GM10266 (cell line): ENCODE measurements around the gene TMEM212.

ENCODE experiments used
- DNase-seq: peaks from one replicate; pipeline ENCODE4 v3.0.0; 2012; ENCODE audit errors: extremely low spot score
- TF ChIP-seq, protein P1 (sequence below): IDR thresholded peaks from 2 replicates; pipeline ENCODE4 v1.5.1; 2012; ENCODE audit warnings: mild to moderate bottlenecking, low read depth; ENCODE audit not compliant: control insufficient read depth, insufficient read depth; ENCODE audit errors: missing control alignments

Gene TMEM212

GRCh38 chr3:171842864-171843518 is at the start of gene TMEM212:
Gene TMEM212 (plus strand): TSS chr3:171843349. CDS start chr3:171843384, 35 bp downstream.
- no peak for DNase-seq

GRCh38 chr3:171796625-171797264 is 46.4 kb upstream of the TMEM212 start:
- TF ChIP-seq, protein P1, sequence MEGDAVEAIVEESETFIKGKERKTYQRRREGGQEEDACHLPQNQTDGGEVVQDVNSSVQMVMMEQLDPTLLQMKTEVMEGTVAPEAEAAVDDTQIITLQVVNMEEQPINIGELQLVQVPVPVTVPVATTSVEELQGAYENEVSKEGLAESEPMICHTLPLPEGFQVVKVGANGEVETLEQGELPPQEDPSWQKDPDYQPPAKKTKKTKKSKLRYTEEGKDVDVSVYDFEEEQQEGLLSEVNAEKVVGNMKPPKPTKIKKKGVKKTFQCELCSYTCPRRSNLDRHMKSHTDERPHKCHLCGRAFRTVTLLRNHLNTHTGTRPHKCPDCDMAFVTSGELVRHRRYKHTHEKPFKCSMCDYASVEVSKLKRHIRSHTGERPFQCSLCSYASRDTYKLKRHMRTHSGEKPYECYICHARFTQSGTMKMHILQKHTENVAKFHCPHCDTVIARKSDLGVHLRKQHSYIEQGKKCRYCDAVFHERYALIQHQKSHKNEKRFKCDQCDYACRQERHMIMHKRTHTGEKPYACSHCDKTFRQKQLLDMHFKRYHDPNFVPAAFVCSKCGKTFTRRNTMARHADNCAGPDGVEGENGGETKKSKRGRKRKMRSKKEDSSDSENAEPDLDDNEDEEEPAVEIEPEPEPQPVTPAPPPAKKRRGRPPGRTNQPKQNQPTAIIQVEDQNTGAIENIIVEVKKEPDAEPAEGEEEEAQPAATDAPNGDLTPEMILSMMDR, result no peak
- DNase-seq, result no peak

More at GRCh38 chr3:171842864-171843518, at the start of gene TMEM212:
- TF ChIP-seq, protein P1, result no peak

- DNase-seq, result no peak
- TF ChIP-seq, protein P1, result no peak
Observed at GRCh38 chr3:171797265-171797679, 45.9 kb upstream of the TMEM212 start.

GRCh38 chr3:171797873-171798272 is 45.3 kb upstream of the TMEM212 start:
- TF ChIP-seq, protein P1, result no peak
- no peak for DNase-seq

DNA sequence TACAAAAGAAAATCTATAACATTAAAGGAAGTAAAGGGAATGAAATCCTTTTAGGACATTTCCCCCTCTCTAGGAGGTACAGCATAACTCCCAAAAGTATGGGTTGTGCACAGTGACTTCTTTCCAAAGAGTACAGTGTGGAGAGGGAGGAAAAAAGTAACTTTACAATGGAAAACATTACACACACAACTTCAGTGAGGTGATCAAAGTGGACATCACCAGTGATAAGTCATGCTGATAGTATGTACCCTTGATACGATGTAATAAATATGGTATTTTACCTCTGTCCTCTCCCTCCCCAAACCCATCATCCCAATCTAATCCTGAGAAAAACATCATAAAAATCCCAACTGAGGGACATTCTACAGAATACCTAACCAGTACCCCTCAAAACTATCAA is 43.6 kb upstream of the TMEM212 start:
- TF ChIP-seq, protein P1, result no peak
- no peak for DNase-seq

- no peak for DNase-seq
- TF ChIP-seq, protein P1, result no peak
Observed at GRCh38 chr3:171801738-171802589, 41.2 kb upstream of the TMEM212 start.
